Stimulated activated CD8-positive, alpha-beta memory T cell treated with anti-CD3 and anti-CD28 coated beads, Interleukin-7, amount 100 ng/mL, for 24 hours (primary cell): ENCODE measurements around the gene SIRT2.
"Not testable (repeated sequence)": the region's sequence is repeated elsewhere in the genome, so short reads cannot be mapped to it uniquely, and the experiment has no call there.

Experiments used
- DNase-seq: peaks from one replicate; pipeline ENCODE4 v3.0.0-alpha.2; 2020; ENCODE audit warnings: low read depth

SIRT2 gene

GRCh38 chr19:38867171-38867780 is 32.1 kb downstream of the SIRT2 start:
- DNase-seq = no peak

GRCh38 chr19:38862321-38863059 is 36.9 kb downstream of the SIRT2 start:
- DNase-seq = no peak

GRCh38 chr19:38861368-38861767 is 38.0 kb downstream of the SIRT2 start:
- DNase-seq = no peak

- not testable (repeated sequence) for DNase-seq
Observed at GRCh38 chr19:38859631-38860204, 39.7 kb downstream of the SIRT2 start.

GRCh38 chr19:38856813-38857212 is 42.6 kb downstream of the SIRT2 start:
- DNase-seq = no peak

- DNase-seq = not testable (repeated sequence)
Observed at GRCh38 chr19:38855751-38856150, 43.7 kb downstream of the SIRT2 start.

DNA sequence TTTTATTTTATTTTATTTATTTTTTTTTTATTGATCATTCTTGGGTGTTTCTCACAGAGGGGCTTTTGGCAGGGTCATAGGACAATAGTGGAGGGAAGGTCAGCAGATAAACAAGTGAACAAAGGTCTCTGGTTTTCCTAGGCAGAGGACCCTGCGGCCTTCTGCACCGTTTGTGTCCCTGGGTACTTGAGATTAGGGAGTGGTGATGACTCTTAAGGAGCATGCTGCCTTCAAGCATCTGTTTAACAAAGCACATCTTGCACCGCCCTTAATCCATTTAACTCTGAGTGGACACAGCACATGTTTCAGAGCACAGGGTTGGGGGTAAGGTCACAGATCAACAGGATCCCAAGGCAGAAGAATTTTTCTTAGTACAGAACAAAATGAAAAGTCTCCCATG is 44.5 kb downstream of the SIRT2 start:
- not testable (repeated sequence) for DNase-seq

GRCh38 chr19:38853214-38853613 is 46.2 kb downstream of the SIRT2 start:
- DNase-seq = no peak

DNA sequence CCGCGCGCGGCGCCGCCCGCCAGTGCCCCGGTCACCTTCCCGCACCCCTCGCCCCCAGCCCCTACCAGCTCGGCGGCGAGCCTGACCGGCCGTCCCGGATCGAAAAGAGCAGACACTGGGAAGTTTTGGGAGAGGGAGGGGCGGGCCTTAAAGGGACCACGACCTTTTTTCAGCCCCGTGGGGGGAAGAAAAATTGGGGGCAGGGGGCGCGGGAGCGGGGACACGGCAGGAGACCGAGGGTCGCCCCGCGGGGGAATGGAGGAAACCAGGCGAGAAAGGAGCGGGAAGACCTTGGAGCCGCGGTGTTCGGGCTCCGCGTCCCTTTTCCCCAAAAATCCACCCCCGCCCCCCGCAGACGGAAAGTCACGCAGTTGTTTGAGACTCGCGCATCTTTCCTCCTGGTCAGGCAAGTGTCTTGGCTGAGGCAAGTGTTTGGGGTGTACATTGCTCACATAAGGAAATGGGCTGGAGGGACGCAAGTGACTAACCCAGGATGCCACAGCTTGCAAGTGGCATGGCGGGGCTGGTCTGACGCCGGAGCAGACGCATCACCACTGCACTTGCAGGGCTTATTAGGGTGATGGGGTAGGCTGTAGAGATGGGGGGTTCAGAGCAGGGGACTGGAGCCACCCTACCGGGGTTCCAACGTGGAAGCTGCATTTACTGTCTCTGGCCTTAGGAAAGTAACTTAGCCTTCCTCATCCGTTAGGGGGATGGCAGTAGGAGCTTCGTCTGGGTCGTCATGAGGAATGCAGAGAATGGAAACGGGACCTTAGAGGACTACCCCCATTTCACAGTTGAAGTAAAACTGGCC is 47.0 kb downstream of the SIRT2 start:
- DNase-seq = peak; percentile 31

DNA sequence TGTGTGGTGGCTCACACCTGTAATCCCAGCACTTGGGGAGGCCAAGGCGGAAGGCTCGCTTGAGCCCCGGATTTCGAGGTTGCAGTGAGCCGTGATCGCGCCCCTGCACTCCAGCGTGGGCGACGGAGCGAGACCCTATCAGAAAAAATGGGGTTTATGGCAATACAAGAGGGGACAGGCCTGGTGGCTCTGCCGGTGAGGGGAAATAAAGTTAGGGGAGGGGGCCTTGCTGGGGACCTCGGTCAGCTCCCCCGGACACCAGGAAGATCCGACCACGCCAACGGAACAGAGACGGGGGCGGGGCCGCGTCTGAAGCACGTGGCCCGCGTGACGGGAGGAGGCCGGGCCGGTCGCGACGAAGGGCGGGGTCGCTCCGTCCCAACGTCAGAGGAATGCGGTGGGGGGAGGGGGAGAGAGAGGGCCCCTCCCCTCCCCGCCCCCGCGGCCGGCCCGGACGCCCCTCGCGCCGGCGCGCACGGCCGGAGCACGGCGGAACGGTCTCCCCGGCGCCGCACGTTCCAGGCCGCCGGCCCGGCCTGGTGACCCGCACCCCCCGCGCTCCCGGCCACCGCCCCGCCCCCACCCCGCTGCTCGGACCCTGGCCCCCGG is 47.7 kb downstream of the SIRT2 start:
- peak; percentile 81 for DNase-seq

DNA sequence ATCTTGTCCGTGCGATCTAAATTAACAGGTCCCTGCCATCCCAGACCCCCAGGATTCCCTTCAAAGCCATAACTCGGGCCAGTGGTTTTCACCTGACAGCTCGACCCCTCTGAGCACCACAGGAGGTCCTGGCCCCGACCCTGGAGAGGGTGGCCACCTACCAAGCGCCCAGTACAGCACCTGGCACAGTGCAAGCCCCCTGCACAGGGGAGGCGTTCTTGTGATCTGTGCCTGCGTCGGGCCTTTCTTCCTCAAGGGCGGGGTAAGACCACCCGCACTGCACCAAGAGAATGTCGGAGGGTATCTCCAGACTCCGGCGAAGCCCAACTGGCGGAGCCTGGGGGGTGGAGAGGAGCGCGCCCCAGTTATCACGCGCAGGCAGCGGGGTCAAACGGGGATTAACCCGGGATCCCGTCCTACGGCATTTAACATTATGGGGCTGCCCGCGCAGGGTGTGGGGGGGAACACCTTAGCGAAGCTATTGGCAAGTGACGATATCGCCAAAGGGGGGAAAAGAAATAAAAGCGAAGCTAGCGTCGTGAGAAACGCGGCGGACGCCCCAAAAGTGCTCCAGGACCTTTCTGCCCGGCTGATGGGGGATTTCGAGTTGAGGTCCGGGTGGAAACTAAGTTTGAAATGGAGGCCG is 48.3 kb downstream of the SIRT2 start:
- DNase-seq = no peak

DNA sequence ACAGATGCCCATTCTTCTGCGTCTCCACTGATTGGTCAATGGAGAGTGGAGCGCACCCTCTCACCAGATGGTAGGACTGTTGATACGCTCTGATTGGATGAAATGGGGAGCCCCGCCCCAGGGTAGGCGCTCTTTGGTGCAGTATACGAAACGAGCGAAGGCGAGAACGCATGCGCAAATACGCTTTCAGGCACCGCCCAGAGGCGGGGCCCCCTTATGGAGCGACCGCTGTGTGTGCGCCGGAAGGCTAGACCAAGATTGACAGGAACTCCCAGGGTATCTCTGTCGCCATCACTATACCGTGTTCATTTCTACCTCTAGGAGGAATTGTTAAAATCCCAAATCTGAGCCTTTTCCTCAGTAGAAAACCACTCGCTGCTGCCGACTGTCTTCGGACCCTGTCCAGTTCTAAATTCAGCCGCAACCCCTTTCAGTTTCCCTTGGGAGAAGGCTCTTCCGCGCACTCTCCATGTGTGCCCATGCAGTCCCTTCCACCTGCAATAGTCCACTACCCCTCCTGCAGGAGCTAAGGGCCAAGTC is 48.9 kb downstream of the SIRT2 start:
- DNase-seq = peak; percentile 95

DNA sequence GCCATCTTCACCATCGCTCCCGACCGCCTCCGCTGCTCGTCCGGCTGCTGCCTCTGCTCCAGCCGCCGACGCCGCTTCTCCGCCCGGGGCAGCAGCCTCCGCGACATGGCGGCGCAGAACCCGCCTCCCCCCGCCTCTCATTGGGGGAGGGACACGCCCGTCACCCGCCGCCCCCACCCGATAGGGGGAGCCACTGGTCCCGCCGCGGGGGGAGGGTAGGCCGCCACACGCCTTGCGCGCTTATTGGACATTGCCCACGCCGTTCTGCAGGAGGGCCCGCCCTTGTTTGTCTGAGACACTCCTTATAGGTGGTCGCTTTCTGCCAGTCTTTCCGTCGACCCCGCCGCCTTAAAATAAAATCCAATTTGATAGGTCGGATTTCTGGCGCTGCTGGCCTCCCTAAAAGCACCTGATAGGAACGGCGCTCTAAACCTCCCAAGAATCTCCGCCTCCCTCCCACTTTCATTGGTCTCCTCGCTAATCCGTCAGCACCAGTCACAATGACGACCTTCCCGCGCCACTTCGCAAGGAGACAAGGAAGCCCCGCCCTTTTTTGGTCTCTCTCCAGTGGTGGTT is 49.5 kb downstream of the SIRT2 start, which contains the start of gene HNRNPL:
Gene HNRNPL, minus strand, starts transcription at position 127 of the 576 bp plus-strand sequence. Its CDS starts 20 bp downstream, at position 107.
- peak; percentile 98 for DNase-seq

- DNase-seq = peak; percentile 97
Observed at GRCh38 chr19:38849147-38849859, 50.1 kb downstream of the SIRT2 start.

- no peak for DNase-seq
Observed at GRCh38 chr19:38848299-38849146, 50.9 kb downstream of the SIRT2 start.

DNA sequence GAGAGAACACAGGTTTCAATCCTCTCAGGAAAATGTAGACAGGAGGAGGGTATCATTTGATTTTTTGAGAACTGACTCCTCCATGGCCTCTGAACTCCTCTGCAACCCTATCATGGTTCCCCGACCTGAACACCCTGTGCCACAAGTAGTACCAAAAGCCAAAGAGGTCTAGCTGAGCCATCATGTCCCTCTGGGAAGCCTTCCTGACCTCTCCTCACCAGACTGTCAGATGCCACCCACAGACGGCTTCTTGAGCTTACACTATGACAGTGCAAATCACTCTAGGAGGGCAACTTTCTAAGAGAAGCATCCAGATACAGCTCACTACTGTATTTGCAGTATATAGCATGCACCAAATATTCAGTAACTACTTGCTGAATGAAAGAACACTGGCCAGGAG is 53.3 kb downstream of the SIRT2 start:
- no peak for DNase-seq

DNA sequence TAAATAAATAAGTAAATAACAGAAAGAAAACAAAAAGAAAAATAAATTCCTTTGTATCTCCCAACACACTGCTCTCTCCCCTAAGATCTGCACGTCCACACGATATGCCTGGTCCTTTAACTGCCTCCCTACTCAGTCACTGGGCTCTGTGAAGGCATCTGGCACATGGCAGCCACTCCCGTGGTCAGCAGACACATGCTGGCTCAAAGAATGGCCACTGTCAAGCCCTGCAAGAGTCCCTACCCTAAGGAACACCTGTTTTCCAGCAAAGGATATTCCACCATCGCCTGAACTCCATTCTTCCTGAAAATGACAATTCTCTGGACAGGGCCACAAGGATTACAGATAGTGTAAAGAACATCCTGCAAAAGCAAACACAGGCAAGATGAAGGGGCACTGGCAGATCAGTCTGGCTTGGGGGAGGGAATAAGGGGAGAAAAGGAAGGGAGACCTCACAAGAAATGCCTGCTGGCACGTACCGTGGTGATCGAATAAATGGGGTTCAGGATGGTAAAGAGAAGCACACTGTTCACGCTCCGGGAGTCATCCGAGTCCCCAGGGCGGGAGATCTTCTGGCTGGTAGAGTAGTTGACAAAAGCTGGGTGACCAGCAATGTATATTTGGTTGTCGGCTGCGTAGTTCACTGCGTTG is 53.9 kb downstream of the SIRT2 start:
- DNase-seq = no peak

DNA sequence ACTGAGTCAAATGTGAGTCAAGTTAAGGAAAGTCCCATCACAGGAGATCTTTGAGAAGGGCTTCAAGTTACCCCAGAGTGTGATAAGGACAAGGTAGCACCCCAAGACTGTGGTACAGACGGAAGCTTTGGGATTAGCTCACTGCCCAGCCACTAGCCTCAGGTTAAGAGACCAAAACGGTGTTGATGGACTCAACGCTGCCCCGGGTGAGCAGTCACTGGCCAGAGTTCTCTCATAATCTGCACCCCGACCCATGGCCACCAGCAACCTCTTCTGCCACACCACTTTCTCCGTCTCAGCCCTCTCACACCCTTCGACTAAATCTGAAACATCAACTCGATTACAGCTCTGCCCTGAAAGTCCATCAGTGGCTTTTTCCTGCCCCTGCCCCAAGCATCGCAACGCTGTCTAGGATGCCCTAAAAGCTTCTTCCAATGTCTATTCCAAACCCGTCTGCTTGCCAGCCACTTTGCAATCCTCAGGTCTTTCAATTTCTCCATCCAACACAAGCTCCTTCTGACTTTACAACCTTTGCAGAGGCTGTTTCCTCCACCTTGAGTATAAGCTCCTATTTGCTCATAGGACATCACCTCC is 55.2 kb downstream of the SIRT2 start:
- DNase-seq = no peak
